Activated CD4-positive, alpha-beta T cell treated with anti-CD3 and anti-CD28 coated beads for 48 hours (primary cell): Measurements from ENCODE around the gene FKRP.
A peak's percentile ranks its signal among the peaks of the same experiment; 100 is the strongest.
"Not testable (repeated sequence)": the region's sequence is repeated elsewhere in the genome, so short reads cannot be mapped to it uniquely, and the experiment has no call there.

Source experiments
- DNase-seq: peaks from one replicate; pipeline ENCODE4 v3.0.0-alpha.2; 2020

FKRP gene, protein sequence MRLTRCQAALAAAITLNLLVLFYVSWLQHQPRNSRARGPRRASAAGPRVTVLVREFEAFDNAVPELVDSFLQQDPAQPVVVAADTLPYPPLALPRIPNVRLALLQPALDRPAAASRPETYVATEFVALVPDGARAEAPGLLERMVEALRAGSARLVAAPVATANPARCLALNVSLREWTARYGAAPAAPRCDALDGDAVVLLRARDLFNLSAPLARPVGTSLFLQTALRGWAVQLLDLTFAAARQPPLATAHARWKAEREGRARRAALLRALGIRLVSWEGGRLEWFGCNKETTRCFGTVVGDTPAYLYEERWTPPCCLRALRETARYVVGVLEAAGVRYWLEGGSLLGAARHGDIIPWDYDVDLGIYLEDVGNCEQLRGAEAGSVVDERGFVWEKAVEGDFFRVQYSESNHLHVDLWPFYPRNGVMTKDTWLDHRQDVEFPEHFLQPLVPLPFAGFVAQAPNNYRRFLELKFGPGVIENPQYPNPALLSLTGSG

DNA sequence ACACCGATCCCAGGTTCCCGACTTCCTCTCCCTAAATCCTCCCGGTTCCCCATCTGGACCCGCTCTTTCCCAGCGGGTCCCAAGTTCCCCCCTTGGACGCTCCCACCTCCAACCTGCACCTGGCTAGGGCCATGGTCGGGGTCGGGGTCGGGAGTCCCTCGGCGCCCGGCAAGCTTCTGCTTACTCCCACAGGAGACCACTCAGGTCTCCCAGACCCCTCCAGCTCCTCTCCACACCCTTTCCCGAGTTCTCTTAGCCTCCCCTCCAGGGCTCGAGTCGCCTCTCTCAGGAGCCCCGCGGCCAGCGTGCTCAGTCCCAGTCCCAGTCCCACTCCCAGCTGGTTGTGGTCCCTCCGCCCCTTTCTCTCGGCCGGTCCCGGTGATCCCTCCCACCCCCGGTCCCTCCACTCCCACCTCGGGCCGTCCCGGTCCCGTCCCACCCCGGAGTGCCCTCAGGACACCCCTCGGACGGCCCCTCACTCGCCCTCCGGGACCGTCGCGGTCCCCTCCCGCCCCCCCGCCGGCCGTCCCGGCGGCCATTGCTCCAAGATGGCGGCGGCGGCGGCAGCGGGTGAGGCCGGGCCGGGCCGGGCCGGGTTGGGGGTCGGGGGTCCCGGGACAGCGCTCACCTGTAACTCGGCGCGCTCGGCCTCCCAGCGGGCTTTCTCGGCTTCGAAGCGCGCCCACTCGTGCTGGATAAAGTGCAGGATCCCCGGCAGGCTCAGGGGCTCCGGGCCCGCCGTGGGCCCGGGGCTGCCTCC, at the start of gene FKRP:
Gene FKRP (plus strand): TSS at position 537 of the 760 bp plus-strand sequence. CDS start 9,394 bp downstream, outside the sequence.
- peak; percentile 33 for DNase-seq

DNA sequence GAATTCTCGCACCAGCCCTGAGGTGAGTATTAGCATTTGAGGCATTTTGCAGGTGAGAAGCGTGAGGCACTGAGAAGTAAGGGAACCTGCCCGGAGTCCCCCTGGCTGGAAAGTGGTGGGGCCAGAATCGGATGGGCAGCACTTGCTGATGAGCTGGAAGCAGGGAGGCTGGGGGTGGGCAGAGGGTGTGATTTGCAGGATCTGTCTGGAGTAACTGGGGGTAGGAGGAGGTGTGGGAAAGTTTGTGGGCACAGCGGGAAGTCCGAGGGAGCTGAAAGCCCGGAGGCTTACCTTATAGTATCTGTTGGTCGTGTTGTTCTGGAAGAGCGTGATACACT, 49.0 kb upstream of the FKRP start:
- no peak for DNase-seq

GRCh38 chr19:46697204-46697960, 48.5 kb upstream of the FKRP start:
- DNase-seq = peak; percentile 44

GRCh38 chr19:46698395-46699321, 47.2 kb upstream of the FKRP start:
- no peak for DNase-seq

DNA sequence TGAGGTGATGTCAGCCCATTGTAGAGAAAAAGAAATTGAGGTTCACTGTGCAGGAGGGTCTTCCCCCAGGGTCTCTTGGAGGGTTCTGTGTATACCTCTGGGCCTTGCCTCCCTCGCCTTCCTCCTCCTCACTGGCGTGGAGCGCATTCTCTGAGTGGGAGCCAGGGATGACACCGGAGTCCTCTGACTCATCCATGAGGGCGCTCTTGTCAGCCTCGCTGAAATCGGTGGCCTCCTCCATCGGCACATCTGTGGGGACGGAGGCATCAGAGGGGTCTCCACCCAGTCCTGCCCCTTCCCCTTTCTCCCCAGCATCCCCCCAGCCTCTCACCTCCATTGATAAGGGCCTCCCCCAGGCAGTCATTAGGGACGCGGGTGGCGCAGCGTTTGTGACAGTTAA, 45.2 kb upstream of the FKRP start:
- no peak for DNase-seq

DNA sequence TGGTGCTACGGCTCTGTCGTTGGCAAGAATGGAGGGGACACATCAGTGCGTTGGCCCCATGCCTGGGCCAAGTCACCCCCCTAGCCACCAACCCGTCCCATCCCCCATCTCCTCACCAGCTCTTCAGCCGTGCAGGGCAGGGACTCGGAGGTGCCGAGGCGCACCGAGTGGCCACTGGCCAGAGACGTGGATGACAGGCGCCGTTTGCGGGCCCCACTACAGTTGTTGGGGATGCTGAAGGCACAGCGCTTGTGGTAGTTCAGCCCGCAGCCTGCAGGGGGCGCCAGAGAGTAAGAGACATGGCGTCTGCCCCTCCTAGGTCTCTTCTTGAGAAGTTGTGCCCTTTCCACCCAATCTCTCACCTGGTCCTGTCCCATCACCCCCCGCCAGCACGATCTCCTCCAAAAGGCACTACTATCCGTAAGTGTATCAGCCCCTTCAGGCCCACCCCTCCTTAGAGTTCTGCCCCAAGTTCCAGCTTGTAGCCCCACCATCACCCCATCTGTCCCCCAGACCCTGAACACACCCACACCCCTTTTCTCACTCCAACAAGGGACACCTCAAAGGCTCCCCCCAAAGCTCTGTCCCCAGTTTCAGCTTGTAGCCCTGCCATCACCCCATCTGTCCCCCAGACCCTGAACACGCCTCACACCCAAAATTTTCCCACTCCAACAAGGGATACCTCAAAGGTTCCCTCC, 41.3 kb upstream of the FKRP start:
- DNase-seq = peak; percentile 93

DNA sequence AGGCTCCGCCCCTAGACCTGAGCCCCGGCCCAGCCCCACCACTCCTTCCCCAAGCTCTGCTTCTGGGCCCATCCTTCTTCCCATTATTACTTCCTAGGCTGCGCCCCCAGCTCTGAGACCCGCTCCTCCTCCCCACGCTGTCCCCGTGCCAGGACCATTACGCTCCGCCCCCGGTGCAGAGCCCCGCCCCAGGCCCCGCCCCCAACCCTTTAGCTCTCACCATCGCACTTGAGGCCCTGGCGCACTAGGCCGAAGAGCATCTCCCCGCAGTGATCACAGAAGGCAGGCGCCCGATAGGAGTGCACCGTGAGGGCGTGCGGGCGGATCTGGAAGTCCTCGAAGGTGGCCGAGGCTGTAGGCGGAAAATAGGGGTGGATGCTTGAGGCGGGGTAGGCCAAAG, 35.2 kb upstream of the FKRP start:
- no peak for DNase-seq

GRCh38 chr19:46712768-46713338, 33.0 kb upstream of the FKRP start:
- DNase-seq = not testable (repeated sequence)

- DNase-seq = peak; percentile 78
These were observed 31.9 kb upstream of the FKRP start for GRCh38 chr19:46713781-46714443.

GRCh38 chr19:46714444-46715106, 31.3 kb upstream of the FKRP start:
- peak; percentile 72 for DNase-seq

- DNase-seq = no peak
These were observed 30.3 kb upstream of the FKRP start for GRCh38 chr19:46715620-46715974.

DNA sequence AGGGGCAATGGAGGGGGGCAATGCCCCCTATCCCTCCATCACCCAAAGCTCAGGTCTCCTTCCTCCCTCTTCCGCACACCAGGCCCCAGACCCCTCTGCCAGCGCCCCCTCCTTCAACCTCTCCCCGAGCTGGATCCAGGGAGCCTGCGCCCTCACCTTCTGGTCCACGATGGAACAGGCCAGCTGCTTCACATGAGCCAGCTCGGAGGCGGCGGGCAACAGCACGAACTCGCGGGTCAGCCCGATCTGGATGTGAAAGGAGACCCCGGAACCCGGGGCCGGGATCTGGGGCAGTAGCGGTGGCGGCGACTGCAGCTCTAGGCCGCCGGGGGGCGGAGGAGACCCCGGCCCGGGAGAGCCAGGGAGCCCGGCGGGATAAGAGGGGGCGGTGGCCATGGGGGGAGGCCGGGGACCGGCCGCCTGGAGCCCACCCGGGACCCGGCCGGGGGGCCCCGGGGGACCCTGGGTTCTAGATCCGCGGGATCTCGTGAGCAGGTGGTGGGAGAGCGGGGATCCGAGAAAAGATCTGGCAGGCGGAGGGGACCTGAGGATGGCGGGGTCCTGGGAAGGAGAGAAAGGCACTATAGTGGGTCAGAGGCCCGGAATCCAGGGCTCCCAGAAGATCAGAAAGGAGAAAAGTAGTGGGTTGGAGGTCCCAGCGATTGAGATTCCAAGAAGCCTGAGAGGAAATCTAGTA, 29.7 kb upstream of the FKRP start:
- peak; percentile 40 for DNase-seq

DNA sequence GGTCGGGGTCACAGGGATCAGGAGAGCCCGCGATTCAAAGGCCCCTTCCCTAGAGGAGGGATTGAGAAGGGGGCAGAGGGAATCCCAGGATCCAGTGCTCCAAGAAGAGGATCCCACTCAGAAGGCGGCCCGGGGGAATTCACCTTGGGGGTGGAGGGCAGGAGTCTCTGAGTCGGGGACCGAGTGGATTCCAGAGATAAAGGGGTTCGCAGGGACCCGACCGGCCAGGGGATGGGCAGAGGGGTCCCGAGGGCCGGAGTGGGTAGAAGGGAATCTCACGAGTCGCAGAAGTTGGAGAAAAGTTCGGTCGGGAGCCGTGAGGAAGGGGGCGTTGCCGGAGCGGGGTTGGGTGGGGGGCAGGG, 29.2 kb upstream of the FKRP start:
- no peak for DNase-seq

DNA sequence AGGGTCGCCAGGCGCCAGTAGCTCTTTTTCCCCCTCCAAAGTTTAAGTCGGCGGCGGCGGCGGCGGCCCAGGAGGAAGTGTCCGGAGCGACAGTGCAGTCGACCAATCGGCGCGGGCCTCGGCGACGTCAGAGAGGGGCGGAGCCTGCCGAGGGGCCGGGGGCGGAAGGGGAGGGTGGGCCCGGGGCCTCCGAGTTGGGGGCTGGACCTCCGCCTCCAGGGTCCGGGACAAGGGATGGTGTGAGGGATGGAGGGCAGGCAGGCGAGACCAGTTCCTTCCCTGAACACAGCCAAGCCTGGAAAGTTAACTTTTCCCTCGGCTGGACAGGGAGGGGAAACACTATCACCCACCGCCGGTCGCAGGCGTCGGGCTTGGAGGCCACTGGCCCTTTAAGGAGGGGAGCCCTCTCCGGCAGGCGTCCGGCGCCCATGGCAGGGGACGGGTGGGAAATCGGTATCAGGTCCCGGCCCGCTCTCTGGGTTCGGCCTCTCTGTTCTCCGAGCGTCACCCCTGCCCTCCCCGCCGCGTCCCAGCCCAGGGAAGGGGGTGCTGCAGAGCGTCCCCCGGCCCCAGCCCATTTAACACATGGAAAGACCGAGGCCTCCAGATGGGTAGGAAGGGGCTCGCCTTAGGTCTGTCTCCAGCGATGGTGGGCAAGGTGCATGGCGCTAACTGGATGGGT, 28.7 kb upstream of the FKRP start, which contains the start of gene PRKD2:
Gene PRKD2 (minus strand): TSS at position 81 of the 682 bp plus-strand sequence. CDS start 744 bp downstream, outside the sequence.
- peak; percentile 93 for DNase-seq

GRCh38 chr19:46717716-46718143, 28.1 kb upstream of the FKRP start:
- peak; percentile 24 for DNase-seq

- DNase-seq = peak; percentile 67
These were observed 27.5 kb upstream of the FKRP start for GRCh38 chr19:46718157-46718933.

DNA sequence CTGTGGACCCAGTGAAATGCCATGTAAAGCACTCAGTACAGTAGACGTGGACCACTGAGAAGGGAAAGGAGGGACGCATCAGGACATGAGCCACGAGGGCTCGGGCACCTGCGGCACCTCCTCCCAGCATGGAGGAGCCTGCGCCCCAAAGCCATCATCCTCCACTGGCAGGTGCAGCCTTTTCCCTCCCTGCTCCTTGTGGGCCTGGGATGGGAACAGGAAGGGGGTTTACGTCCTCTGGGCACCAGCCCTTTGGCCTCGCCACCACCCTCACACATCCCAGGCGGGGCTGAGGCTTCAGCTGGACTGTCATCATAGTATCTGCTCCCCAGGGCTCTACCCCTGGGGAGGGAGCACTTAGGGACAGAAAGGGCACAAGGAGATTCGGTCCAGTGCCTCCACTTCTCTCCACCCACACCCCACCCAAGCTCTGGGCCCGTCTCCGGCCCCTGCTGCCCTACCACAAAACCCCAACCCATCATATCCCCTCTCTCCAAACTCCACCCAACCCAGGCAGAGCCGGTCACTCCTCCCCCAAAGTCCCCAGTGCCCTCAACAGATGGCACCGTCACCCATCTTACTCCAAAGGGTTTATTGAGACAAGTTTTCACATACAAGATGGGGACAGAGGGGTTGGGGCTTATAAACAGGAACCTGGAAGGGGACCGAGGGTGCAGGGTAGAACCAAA, 26.8 kb upstream of the FKRP start:
- DNase-seq = no peak
